ENCODE measurements around the gene IGFLR1. TPM values are rescaled to one million over a fixed set of nuclear protein-coding genes. Genes with fewer than 3 reads are reported as not detected.

Gene IGFLR1
- total RNA-seq, 6 experiments from 2014 or later = 0.76 to 2.8 (median 1.4) TPM

GRCh38 chr19:35731779-35732405 is 10.4 kb downstream of the IGFLR1 start:
- H3K9me3 Mint-ChIP-seq = no peaks in the 10 kb centered on the region
- H3K27ac Mint-ChIP-seq = no peak overlapping the region
- no peak overlapping the region for H3K4me3 Mint-ChIP-seq
- TF ChIP-seq, protein P1, sequence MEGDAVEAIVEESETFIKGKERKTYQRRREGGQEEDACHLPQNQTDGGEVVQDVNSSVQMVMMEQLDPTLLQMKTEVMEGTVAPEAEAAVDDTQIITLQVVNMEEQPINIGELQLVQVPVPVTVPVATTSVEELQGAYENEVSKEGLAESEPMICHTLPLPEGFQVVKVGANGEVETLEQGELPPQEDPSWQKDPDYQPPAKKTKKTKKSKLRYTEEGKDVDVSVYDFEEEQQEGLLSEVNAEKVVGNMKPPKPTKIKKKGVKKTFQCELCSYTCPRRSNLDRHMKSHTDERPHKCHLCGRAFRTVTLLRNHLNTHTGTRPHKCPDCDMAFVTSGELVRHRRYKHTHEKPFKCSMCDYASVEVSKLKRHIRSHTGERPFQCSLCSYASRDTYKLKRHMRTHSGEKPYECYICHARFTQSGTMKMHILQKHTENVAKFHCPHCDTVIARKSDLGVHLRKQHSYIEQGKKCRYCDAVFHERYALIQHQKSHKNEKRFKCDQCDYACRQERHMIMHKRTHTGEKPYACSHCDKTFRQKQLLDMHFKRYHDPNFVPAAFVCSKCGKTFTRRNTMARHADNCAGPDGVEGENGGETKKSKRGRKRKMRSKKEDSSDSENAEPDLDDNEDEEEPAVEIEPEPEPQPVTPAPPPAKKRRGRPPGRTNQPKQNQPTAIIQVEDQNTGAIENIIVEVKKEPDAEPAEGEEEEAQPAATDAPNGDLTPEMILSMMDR (IDR thresholded peaks at IDR 0.05) = no peak
- DNase-seq = no peak
- H3K27me3 Mint-ChIP-seq (ENCODE audit: insufficient read depth) = peaks cover 9% of the 10 kb centered on the region
- no peaks in the 10 kb centered on the region for H3K4me1 Mint-ChIP-seq (ENCODE audit: low read depth)
- peaks cover 16% of the 10 kb centered on the region for H3K36me3 Mint-ChIP-seq (ENCODE audit: low read depth)

DNA sequence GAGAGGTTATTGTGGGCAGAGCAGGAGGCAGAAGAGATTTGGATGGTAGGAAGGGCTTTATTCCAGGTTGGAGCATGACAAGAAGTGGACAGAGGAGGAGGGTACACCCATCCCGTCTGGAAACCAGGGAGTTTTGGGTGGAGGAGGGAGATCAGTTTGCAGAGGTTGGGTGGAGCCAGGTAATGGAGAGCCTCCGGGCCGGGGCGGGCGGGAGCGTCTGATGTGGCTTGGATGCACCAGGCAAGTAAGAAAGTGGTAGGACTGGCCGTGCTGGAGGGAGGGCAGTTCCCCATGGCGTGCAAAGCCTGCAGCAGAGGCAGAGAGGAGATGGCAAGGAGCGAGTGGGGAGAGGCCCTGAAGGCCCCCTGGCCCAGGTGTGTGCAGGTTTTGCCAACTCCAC is 10.9 kb downstream of the IGFLR1 start:
- DNase-seq = no peak
- Mint-ChIP-seq H3K36me3 (ENCODE audit: low read depth) (peaks cover 16% of the 10 kb centered on the region), H3K9me3 (no peaks in the 10 kb centered on the region), H3K4me1 (ENCODE audit: low read depth) (no peaks in the 10 kb centered on the region), H3K4me3 (no peak overlapping the region), H3K27ac (no peak overlapping the region; the same call in 1 of the 2 replicates), H3K27me3 (ENCODE audit: insufficient read depth) (peaks cover 9% of the 10 kb centered on the region)
- TF ChIP-seq, protein P1 (IDR thresholded peaks at IDR 0.05) = no peak

GRCh38 chr19:35730326-35730725 is 11.9 kb downstream of the IGFLR1 start:
- peaks cover 12% of the 10 kb centered on the region for H3K36me3 Mint-ChIP-seq (ENCODE audit: low read depth)
- no peak overlapping the region for H3K4me3 Mint-ChIP-seq
- DNase-seq = no peak
- peaks cover 6% of the 10 kb centered on the region for H3K27me3 Mint-ChIP-seq (ENCODE audit: insufficient read depth)
- H3K9me3 Mint-ChIP-seq = no peaks in the 10 kb centered on the region
- H3K27ac Mint-ChIP-seq = no peak overlapping the region
- no peaks in the 10 kb centered on the region for H3K4me1 Mint-ChIP-seq (ENCODE audit: low read depth)
- TF ChIP-seq, protein P1 (IDR thresholded peaks at IDR 0.05) = no peak

DNA sequence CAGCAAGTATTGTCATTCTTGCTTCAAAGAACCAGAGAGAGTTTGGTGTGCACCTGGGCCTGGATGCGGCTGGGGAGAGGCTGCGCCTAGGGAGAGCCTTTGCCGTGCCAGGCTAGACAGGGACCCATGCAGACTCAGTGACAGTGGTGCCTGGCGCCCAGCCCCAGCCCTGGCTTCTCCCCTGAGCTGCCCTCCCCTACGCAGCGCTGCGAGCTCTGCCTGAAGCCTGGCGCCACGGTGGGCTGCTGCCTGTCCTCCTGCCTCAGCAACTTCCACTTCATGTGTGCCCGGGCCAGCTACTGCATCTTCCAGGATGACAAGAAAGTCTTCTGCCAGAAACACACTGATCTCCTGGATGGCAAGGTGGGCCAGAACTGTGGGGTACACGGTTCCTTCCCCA is 12.5 kb downstream of the IGFLR1 start:
- Mint-ChIP-seq H3K9me3 (no peaks in the 10 kb centered on the region), H3K27ac (no peak overlapping the region), H3K36me3 (ENCODE audit: low read depth) (peaks cover 12% of the 10 kb centered on the region), H3K4me1 (ENCODE audit: low read depth) (no peaks in the 10 kb centered on the region), H3K4me3 (no peak overlapping the region), H3K27me3 (ENCODE audit: insufficient read depth) (peaks cover 6% of the 10 kb centered on the region)
- TF ChIP-seq, protein P1 (IDR thresholded peaks at IDR 0.05) = no peak
- no peak for DNase-seq

DNA sequence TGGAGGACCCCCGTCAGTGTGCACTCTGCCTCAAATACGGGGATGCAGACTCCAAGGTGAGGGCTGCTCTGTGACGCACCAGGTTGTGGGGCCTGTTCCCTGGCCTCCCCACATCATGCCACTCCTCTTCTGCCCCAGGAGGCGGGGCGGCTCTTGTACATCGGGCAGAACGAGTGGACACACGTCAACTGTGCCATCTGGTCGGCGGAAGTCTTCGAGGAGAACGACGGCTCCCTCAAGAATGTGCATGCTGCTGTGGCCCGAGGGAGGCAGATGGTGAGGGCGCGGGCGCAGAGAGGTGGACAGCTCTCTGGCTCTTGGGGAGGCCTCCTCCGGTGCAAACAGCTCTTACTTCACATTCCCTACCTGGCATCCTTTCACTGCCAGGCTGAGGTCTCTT is 13.2 kb downstream of the IGFLR1 start:
- Mint-ChIP-seq H3K36me3 (ENCODE audit: low read depth) (peaks cover 12% of the 10 kb centered on the region), H3K27me3 (ENCODE audit: insufficient read depth) (peaks cover 2% of the 10 kb centered on the region)

More for the DNA sequence above, 13.2 kb downstream of the IGFLR1 start:
- Mint-ChIP-seq H3K4me1 (ENCODE audit: low read depth) (no peaks in the 10 kb centered on the region), H3K4me3 (no peak overlapping the region), H3K9me3 (no peaks in the 10 kb centered on the region), H3K27ac (no peak overlapping the region)
- no peak for DNase-seq
- TF ChIP-seq, protein P1 (IDR thresholded peaks at IDR 0.05) = no peak
